H9 (cell line): ENCODE data around the gene LEFTY1. TPM values are rescaled to one million over a fixed set of nuclear protein-coding genes. Genes with fewer than 3 reads are reported as not detected.
A peak's percentile ranks its signal among the peaks of the same experiment; 100 is the strongest.

Source experiments
- DNase-seq: peaks from one replicate; pipeline ENCODE4 v3.0.0-alpha.2; 2017
- H2AFZ ChIP-seq: one replicate; pipeline ENCODE4 v1.6.1; 2013; ENCODE audit warnings: mild to moderate bottlenecking, low read length, control low read depth, moderate library complexity
- H2AK5ac ChIP-seq: 2 replicates; pipeline ENCODE4 v1.6.1; 2013; ENCODE audit warnings: low read length, control low read depth, mixed read lengths; ENCODE audit not compliant: insufficient read length
- H2BK120ac ChIP-seq: one replicate; pipeline ENCODE4 v1.6.1; 2013; ENCODE audit warnings: low read depth, mild to moderate bottlenecking, low read length, control low read depth, inconsistent platforms; ENCODE audit not compliant: poor library complexity, severe bottlenecking
- H2BK12ac ChIP-seq: 2 replicates; pipeline ENCODE4 v1.6.1; 2013; ENCODE audit warnings: low read length, control low read depth, mixed read lengths, low read depth; ENCODE audit not compliant: insufficient read length
- H2BK15ac ChIP-seq: 2 replicates; pipeline ENCODE4 v1.6.1; 2013; ENCODE audit warnings: low read depth, low read length, control low read depth
- H2BK20ac ChIP-seq: one replicate; pipeline ENCODE4 v1.6.1; 2013; ENCODE audit warnings: low read depth, mild to moderate bottlenecking, low read length, control low read depth, inconsistent platforms; ENCODE audit not compliant: poor library complexity, severe bottlenecking
- H2BK5ac ChIP-seq: 2 replicates; pipeline ENCODE4 v1.6.1; 2013; ENCODE audit warnings: low read length, control low read depth, mixed read lengths; ENCODE audit not compliant: insufficient read length
- H3K14ac ChIP-seq: 2 replicates; pipeline ENCODE4 v1.6.1; 2013; ENCODE audit warnings: low read length, control low read depth; ENCODE audit not compliant: insufficient read depth
- H3K18ac ChIP-seq: 2 replicates; pipeline ENCODE4 v1.6.1; 2013; ENCODE audit warnings: low read depth, mild to moderate bottlenecking, mixed read lengths, low read length, control low read depth; ENCODE audit not compliant: insufficient read length
- H3K23ac ChIP-seq: 2 replicates; pipeline ENCODE4 v1.6.1; 2013; ENCODE audit warnings: low read length, control low read depth, mixed read lengths, low read depth; ENCODE audit not compliant: insufficient read length
- H3K23me2 ChIP-seq: 2 replicates; pipeline ENCODE4 v1.6.1; 2013; ENCODE audit warnings: low read depth, mild to moderate bottlenecking, mixed read lengths, low read length, control low read depth; ENCODE audit not compliant: insufficient read length, poor library complexity, severe bottlenecking
- H3K27ac ChIP-seq: 2 replicates; pipeline ENCODE4 v1.5.1; 2013; ENCODE audit warnings: low read length, control low read depth, mixed read lengths, low read depth; ENCODE audit not compliant: insufficient read length
- H3K27me3 ChIP-seq: 2 replicates; pipeline ENCODE4 v1.6.1; 2013; ENCODE audit warnings: low read length, control low read depth, inconsistent platforms; ENCODE audit not compliant: insufficient read depth
- H3K4ac ChIP-seq: 2 replicates; pipeline ENCODE4 v1.6.1; 2013; ENCODE audit warnings: low read depth, mild to moderate bottlenecking, control low read depth, inconsistent platforms, low read length, moderate library complexity
- H3K4me1 ChIP-seq: 2 replicates; pipeline ENCODE4 v1.6.1; 2013; ENCODE audit warnings: low read length, control low read depth, inconsistent platforms; ENCODE audit not compliant: insufficient read depth
- H3K4me2 ChIP-seq: 2 replicates; pipeline ENCODE4 v1.6.1; 2013; ENCODE audit warnings: low read length, control low read depth, mixed read lengths; ENCODE audit not compliant: insufficient read length, insufficient read depth
- H3K56ac ChIP-seq: 2 replicates; pipeline ENCODE4 v1.6.1; 2013; ENCODE audit warnings: low read depth, mild to moderate bottlenecking, mixed read lengths, low read length, control low read depth; ENCODE audit not compliant: insufficient read length
- H3K79me1 ChIP-seq: 2 replicates; pipeline ENCODE4 v1.6.1; 2013; ENCODE audit warnings: low read depth, mild to moderate bottlenecking, moderate library complexity, low read length, control low read depth, inconsistent platforms; ENCODE audit not compliant: insufficient read depth, poor library complexity, severe bottlenecking
- H3K79me2 ChIP-seq: 2 replicates; pipeline ENCODE4 v1.6.1; 2013; ENCODE audit warnings: low read length, control low read depth, inconsistent platforms; ENCODE audit not compliant: insufficient read depth
- H3K9ac ChIP-seq: 2 replicates; pipeline ENCODE4 v1.6.1; 2013; ENCODE audit warnings: low read length, control low read depth, mixed read lengths; ENCODE audit not compliant: insufficient read length; ENCODE audit errors: extremely low read depth
- H3K9me3 ChIP-seq: one replicate; pipeline ENCODE4 v1.6.1; 2013; ENCODE audit warnings: low read depth, low read length, inconsistent platforms; ENCODE audit not compliant: control insufficient read depth
- H3T11ph ChIP-seq: one replicate; pipeline ENCODE4 v1.6.1; 2013; ENCODE audit warnings: mild to moderate bottlenecking, low read length, control low read depth, inconsistent platforms
- H4K20me1 ChIP-seq: one replicate; pipeline ENCODE4 v1.6.1; 2013; ENCODE audit not compliant: control insufficient read depth, insufficient read length, insufficient read depth
- H4K5ac ChIP-seq: 2 replicates; pipeline ENCODE4 v1.6.1; 2013; ENCODE audit warnings: low read depth, mild to moderate bottlenecking, mixed read lengths, low read length, control low read depth; ENCODE audit not compliant: insufficient read length
- H4K8ac ChIP-seq: replicated peaks from 2 replicates; pipeline ENCODE4 v1.6.1; 2013; ENCODE audit warnings: low read length, control low read depth, mixed read lengths, low read depth; ENCODE audit not compliant: insufficient read length
- H4K91ac ChIP-seq: 2 replicates; pipeline ENCODE4 v1.6.1; 2013; ENCODE audit warnings: low read depth, mild to moderate bottlenecking, moderate library complexity, mixed read lengths, low read length, control low read depth; ENCODE audit not compliant: insufficient read length
- H3K27ac Mint-ChIP-seq, 3 experiments: 2 replicates in 2 of 3; 3 replicates in 1 of 3; pipeline ENCODE4 v1.8.0; 2020 to 2021; ENCODE audit warnings: mixed read lengths in 3 of 3, mild to moderate bottlenecking in 1 of 3, moderate library complexity in 1 of 3
- H3K27me3 Mint-ChIP-seq: 2 replicates; pipeline ENCODE4 v1.8.0; 2021; ENCODE audit warnings: low read depth, mild to moderate bottlenecking, moderate library complexity, mixed read lengths
- H3K36me3 Mint-ChIP-seq, 3 experiments: 2 replicates in 2 of 3; 3 replicates in 1 of 3; pipeline ENCODE4 v1.8.0; 2020 to 2021; ENCODE audit warnings: low read depth in 3 of 3, mixed read lengths in 3 of 3; ENCODE audit not compliant: insufficient read depth in 1 of 3
- H3K4me1 Mint-ChIP-seq, 2 experiments: 2 replicates each; pipeline ENCODE4 v1.8.0; 2020; ENCODE audit warnings: mixed read lengths in 2 of 2
- H3K4me3 Mint-ChIP-seq, 2 experiments: 2 replicates in 1 of 2; 3 replicates in 1 of 2; pipeline ENCODE4 v1.8.0; 2020 to 2021; ENCODE audit warnings: mild to moderate bottlenecking in 2 of 2, mixed read lengths in 2 of 2, moderate library complexity in 1 of 2
- H3K9me3 Mint-ChIP-seq, 2 experiments: 2 replicates in 1 of 2; 3 replicates in 1 of 2; pipeline ENCODE4 v1.8.0; 2020; ENCODE audit warnings: mild to moderate bottlenecking in 2 of 2, mixed read lengths in 2 of 2, moderate library complexity in 1 of 2
- WGBS: extraction: QIAGEN DNeasy Blood & Tissue Kit; methylation state at CpG from one replicate; pipeline ENCODE4 v1.1.7; 2013; ENCODE audit warnings: missing lambda C conversion rate, low lambda C conversion rate, mixed read lengths; ENCODE audit not compliant: insufficient read length; ENCODE audit errors: extremely low coverage; 5-methylcytosine and 5-hydroxymethylcytosine counted together
- total RNA-seq: library from RNA; stranded (reverse); gene quantifications from 2 replicates; pipeline ENCODE4 v1.2.1, GENCODE V29; 2021
- TF ChIP-seq, protein P1 (sequence below): fragments of 200-600 bp; sonication (generic); conservative IDR thresholded peaks from 3 replicates; pipeline ENCODE4 v1.8.0; 2021; ENCODE audit warnings: antibody characterized with exemption, mild to moderate bottlenecking

Gene LEFTY1
- total RNA-seq, 1 experiment from 2014 or later, result 107 TPM

DNA sequence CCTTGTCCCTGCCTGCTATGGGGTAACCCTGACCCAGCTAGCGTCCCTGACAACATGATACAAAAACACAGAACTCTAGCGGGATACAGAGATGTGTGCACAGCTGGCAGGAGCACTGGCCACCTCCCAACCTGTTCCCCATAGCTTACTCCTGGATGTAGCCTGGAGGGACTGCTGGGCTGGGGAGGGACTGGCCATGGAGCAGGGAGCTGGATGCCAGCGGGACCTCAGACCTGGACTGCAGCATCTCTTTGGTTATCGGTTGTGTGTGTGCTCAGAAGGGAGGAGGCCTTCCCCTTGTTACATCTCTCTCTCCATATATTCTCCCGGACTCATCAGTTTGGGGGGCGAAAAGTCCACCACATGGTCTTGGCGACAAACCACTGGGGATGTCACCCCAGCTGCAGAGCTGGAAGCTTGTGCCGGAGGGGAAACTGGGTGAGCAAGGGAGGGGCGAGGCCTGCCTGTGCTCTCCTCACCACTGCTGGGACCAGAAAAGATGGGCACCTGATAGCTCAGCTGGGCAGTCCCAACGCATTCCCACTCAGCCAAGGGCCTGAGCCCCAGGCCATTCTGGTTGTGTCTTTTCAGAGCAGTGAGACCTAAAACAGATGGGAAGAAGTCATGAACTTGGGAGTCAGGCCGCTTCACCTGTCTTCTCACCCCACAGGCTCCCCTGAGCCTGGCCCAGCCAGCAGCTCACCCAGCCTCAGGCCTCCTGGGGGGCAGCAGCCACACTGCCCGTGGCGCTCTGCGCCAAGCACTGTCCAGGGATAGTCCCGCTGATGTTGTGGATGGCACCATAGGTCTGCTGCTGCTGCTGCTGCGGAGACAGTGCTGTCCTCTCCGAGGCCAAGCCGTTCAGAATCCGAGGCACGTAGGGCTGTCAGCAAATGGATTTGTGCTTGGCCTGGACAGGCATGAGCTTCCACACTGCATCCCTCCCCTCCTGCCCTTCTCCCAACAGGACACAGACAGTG, 42.3 kb downstream of the LEFTY1 start:
- Histone ChIP-seq H4K20me1 (no peaks in the 10 kb centered on the region), H3K23ac (no peak overlapping the region), H3K79me2 (no peaks in the 10 kb centered on the region), H4K5ac (no peak overlapping the region), H3K4ac (no peak overlapping the region), H2AK5ac (no peak overlapping the region), H3K9ac (no peak overlapping the region), H3K27ac (no peak overlapping the region), H3K4me2 (no peak overlapping the region), H3K79me1 (no peaks in the 10 kb centered on the region), H3K23me2 (no peaks in the 10 kb centered on the region), H3K27me3 (no peaks in the 10 kb centered on the region), H3T11ph (no peak overlapping the region), H3K4me1 (no peaks in the 10 kb centered on the region), H2AFZ (no peak overlapping the region), H3K9me3 (peaks cover under 1% of the 10 kb centered on the region), H2BK120ac (no peak overlapping the region), H2BK20ac (no peak overlapping the region), H2BK5ac (no peak overlapping the region), H3K56ac (no peak overlapping the region), H2BK15ac (no peak overlapping the region), H4K91ac (no peak overlapping the region), H3K18ac (no peak overlapping the region), H4K8ac (no peak overlapping the region), H2BK12ac (no peak overlapping the region), H3K14ac (no peak overlapping the region)
- H3K4me1 Mint-ChIP-seq, result peaks cover 14 to 19% of the 10 kb centered on the region in 2 experiments
- H3K4me3 Mint-ChIP-seq, result no peak overlapping the region; a peak in 1 of 5 replicates
- H3K36me3 Mint-ChIP-seq, result peaks cover 47 to 71% (median 52%) of the 10 kb centered on the region in 3 experiments
- WGBS, result no CpG with 5 or more reads among the region's 20 CpGs
- peak overlapping the region in 2 of 3 experiments; percentile 49 to 92; a peak in 3 of 7 replicates for H3K27ac Mint-ChIP-seq
- peaks cover 5 to 6% of the 10 kb centered on the region in 2 experiments for H3K9me3 Mint-ChIP-seq
- DNase-seq, result peak; percentile 30
- no peaks in the 10 kb centered on the region for H3K27me3 Mint-ChIP-seq
- TF ChIP-seq, protein P1, sequence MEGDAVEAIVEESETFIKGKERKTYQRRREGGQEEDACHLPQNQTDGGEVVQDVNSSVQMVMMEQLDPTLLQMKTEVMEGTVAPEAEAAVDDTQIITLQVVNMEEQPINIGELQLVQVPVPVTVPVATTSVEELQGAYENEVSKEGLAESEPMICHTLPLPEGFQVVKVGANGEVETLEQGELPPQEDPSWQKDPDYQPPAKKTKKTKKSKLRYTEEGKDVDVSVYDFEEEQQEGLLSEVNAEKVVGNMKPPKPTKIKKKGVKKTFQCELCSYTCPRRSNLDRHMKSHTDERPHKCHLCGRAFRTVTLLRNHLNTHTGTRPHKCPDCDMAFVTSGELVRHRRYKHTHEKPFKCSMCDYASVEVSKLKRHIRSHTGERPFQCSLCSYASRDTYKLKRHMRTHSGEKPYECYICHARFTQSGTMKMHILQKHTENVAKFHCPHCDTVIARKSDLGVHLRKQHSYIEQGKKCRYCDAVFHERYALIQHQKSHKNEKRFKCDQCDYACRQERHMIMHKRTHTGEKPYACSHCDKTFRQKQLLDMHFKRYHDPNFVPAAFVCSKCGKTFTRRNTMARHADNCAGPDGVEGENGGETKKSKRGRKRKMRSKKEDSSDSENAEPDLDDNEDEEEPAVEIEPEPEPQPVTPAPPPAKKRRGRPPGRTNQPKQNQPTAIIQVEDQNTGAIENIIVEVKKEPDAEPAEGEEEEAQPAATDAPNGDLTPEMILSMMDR, result no peak
